Stimulated activated naive CD8-positive, alpha-beta T cell treated with anti-CD3 and anti-CD28 coated beads, Interleukin-15, Interleukin-2, amounts not matched to agents 100 U/mL and 50 U/mL, for 24 hours (primary cell): ENCODE results near the gene SLC9A7.
"Not testable (repeated sequence)": the region's sequence is repeated elsewhere in the genome, so short reads cannot be mapped to it uniquely, and the experiment has no call there.

Experiments used
- ATAC-seq: fragments of 150-1000 bp; cut with Tn5 transposase; one replicate; pipeline ENCODE4 v1.10.0; 2021
- DNase-seq: peaks from one replicate; pipeline ENCODE4 v3.0.0; 2021

Gene SLC9A7

GRCh38 chrX:46754036-46754435, 4.9 kb downstream of the SLC9A7 start:
- no peak for ATAC-seq
- no peak for DNase-seq

DNA sequence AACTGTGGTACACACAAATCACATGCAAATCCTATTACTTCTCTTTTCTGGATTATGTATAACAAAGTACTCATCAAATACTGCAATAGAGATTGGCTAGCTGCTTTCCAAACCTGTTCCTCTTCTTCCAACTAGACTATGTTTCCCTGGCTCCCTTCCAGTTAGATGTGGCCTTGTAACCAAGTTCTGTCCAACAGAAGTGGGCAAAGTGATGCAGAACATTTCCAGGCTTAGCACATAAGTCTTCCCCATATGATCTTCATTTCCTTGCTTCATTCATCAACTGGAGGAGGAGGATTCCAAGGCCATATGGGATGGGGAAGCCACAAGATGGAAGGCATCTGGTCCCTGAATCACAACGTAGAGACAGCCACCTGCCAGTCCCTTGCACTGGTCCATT, 8.0 kb downstream of the SLC9A7 start:
- no peak for ATAC-seq
- DNase-seq, result no peak

DNA sequence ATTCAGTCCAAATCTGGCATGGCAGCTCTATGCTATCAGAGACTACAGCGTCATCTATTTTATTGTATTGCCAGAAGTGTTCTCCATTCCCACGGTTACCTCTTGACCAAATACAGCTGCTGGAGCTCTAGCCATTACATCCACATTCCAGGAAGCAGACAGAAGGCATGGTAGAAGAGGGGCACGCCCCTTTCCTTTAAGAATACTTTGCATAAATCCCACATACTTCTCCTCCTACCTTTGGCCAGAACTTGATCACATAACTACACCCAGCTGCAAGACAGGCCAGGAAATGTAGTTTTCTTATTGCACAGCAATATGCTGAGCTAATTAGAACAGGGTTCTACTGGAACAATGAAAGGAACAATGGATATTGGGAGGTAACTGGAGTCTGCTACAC, 14.9 kb downstream of the SLC9A7 start:
- DNase-seq (no peak), ATAC-seq (no peak)

DNA sequence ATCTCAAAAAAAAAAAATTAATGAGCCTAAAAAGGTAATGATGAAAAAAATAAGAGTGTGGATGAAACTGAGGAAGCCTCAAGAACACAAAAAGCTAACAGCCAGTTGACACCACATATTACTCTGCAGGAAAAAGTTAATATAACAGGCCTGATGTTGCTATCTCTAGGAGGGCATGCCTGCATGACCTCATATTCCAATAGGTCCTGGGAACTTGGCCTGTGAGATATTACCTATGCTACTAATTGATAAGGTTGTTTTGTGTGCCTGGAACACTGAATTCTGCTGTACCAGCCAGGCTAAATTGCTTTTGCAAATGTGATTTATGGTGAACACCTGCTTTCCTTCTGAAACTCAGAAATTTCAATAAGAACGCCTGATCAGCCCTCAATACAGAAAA, 15.9 kb downstream of the SLC9A7 start:
- no peak for DNase-seq
- ATAC-seq, result no peak

DNA sequence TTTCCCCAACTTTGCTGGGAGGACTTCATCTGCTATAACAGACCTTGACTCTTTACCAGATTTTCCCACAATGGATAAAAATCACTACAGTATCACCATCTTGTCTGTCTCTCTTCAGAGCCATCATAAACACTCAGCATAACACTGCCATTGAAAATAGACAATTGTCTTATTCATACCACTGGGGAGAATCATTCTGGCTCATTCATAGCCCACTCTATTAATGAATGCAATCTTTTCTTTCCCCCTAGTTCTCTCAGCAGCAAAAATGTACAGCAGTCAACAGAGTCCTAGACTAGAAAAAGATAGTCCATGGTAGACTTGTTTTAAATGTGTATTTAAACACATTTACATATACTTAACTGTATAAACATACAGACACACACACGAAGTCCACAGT, 19.2 kb downstream of the SLC9A7 start:
- no peak for DNase-seq

DNA sequence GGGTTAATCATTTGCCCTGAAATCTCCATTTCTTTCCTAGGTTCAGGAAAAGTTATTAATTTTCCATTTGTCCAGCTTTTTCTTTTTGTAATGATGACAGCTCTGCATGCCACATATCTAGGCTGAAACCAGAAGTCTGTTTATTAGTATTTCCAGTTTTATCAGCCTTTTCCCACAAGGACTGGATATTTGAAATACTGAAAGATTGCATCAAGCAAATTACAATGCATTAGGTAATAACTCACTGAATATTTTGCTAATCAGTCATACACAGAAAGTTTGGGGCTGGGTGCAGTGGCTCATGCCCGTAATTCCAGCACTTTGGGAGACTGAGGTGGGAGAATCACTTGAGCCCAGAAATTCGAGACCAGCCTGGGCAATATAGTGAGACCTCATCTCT, 21.5 kb downstream of the SLC9A7 start:
- DNase-seq (no peak), ATAC-seq (no peak)

More for the DNA sequence above, 19.2 kb downstream of the SLC9A7 start:
- no peak for ATAC-seq

GRCh38 chrX:46737041-46737440, 21.9 kb downstream of the SLC9A7 start:
- ATAC-seq (no peak), DNase-seq (no peak)

DNA sequence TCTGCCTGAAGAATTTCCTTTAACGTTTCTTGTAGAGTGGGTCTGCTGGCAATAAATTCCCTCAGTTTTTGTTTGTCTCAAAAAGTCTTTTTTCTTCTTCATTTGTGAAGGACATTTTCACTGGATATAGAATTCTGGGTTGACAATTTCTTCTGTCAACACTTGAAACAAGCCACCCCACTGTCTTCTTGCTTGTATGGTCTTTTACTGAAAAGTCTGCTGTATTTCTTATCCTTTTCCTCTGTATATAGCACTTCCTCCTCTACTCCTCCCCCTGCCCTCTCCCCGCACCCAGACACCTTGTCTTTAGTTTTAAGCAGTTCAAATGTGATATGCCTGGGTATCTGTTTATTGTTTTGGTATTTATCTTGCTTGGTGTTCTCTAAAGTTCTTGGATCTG, 23.3 kb downstream of the SLC9A7 start:
- ATAC-seq, result no peak
- no peak for DNase-seq

DNA sequence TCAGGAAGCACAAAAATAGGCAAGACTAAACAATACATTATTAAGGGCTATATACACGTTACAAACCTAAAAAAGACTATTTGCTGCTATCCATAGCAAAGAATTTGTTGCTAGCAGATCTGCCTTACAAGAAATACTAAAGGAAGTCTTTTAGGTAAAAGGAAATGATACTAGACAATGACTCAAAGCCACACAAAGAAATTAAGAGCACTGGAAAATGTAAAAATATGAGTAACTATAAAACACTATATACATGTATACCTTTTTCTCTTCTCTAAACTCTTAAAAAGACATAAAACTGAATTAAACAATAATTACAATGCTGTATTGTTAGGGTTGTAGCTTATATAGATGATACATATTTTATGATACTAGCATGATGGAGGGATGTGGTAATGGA, 25.7 kb downstream of the SLC9A7 start:
- DNase-seq (no peak), ATAC-seq (peak; percentile 36)

- DNase-seq (no peak), ATAC-seq (no peak)
These were observed 28.2 kb downstream of the SLC9A7 start for GRCh38 chrX:46730765-46731164.

GRCh38 chrX:46727441-46727840, 31.5 kb downstream of the SLC9A7 start:
- no peak for ATAC-seq
- no peak for DNase-seq

DNA sequence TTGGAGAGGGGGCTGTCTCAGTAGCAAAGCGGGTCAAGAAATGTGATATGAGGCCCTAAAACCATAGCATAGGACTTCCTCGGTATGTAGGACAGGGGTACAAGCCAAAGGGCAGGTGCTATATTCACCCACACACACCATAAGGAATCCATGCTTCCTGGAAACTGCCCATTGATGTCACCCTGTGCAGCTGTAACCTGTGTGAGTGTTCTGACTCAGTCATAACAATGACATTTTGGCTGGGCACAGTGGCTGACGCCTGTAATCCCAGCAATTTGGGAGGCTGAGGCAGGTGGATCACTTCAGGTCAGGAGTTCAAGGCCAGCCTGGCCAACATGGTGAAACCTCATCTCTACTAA, 35.4 kb downstream of the SLC9A7 start:
- ATAC-seq, result peak; percentile 78
- DNase-seq, result not testable (repeated sequence)

DNA sequence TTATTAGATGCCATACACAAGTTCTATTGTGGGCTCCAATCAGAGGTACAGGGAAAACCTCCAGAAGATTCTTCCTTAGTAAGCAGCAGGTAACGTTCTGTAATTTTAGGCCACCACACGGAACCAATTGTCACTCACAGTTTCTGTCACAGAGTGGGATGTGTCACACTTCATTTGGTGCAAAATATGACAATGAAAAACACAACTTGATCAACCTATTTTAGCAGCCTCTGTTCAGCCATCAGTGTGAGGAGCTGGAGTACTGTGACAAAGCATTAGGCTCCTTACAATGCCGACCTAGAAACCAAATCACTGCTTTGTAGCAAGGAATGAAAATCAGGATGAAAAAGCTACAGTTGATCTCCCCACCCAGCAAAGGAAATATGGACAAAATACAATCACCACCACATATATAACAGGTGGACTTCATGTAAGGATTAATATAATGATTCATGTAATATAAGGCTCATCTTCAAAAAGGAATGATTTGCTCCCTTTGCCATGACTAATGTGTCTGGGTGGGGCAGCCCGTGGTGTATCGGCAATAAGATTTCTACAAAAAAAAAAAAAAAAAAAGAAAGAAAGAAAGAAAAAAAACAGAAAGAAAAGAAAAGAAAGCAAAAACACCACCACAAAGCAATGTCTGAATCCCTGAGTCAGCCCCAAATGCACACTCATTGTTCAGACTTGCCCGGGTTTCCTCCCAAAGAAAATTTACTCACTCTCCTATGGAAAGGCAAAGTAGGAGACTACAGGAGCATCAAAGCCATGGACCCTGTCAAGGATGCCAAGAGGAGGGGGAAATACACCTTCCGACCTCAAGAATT, 36.0 kb downstream of the SLC9A7 start:
- ATAC-seq, result no peak
- no peak for DNase-seq

- DNase-seq (no peak), ATAC-seq (no peak)
These were observed 42.1 kb downstream of the SLC9A7 start for GRCh38 chrX:46716796-46717195.

GRCh38 chrX:46715997-46716396, 42.9 kb downstream of the SLC9A7 start:
- no peak for DNase-seq
- peak; percentile 65 for ATAC-seq

- ATAC-seq, result peak; percentile 31
- DNase-seq, result no peak
These were observed 43.4 kb downstream of the SLC9A7 start for GRCh38 chrX:46715530-46715929.

GRCh38 chrX:46713672-46714490, 45.0 kb downstream of the SLC9A7 start:
- peak; percentile 51 for ATAC-seq
- DNase-seq, result no peak

DNA sequence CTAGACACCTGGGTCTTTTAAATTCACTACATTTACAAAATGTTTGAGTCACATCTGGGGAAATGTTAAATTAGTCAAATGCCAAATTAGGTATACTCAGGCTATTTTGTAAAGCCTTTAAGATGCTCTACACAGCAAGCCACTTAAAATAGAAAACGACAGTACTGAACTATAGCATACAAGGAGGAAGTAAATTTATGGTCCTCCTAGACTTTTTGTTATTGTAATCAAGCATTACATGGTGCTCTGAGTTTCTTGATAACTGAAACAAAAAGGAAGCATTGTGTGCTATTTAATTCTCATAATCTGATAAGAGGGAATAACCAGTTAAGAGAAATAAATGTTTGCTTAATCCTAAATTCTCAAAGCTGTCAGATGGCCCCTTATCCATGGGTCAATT, 46.2 kb downstream of the SLC9A7 start:
- no peak for DNase-seq
- no peak for ATAC-seq

DNA sequence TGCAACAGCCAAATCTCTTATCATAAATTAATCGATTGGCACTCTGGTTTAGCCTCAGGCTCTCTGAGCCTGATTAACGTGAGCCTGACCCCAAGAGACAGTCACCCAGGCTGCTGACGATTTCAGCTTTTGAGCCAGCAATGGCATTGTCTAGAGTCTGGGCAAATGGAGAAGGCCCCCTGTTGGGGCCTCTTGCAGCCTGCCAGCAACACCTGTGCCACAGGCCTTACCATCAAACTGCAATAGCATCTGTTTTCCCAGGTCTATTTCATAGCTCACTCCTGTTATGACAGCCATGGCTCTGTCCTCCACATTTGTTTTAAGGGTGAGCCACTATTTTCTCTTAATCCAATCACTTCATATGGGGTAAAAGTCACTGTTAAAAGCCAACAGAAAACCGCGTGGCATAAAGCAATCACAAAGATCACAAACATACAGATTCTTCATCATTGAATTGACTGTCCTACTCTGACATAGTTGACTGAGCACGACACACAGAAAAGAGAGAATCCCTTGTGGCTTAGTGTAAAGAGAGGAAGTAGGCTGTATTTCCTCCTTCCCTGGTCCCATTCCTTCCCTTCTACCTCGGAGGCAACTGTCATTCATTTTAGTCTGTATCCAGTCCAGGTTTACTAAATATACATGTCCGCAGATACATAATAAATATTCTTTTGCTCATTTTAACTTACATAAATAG, 47.8 kb downstream of the SLC9A7 start:
- peak; percentile 16 for ATAC-seq

GRCh38 chrX:46710425-46710824, 48.5 kb downstream of the SLC9A7 start:
- DNase-seq, result no peak
- peak; percentile 28 for ATAC-seq

More for the DNA sequence above, 47.8 kb downstream of the SLC9A7 start:
- DNase-seq, result no peak

- DNase-seq, result no peak
- no peak for ATAC-seq
These were observed 51.5 kb downstream of the SLC9A7 start for GRCh38 chrX:46707274-46707965.

DNA sequence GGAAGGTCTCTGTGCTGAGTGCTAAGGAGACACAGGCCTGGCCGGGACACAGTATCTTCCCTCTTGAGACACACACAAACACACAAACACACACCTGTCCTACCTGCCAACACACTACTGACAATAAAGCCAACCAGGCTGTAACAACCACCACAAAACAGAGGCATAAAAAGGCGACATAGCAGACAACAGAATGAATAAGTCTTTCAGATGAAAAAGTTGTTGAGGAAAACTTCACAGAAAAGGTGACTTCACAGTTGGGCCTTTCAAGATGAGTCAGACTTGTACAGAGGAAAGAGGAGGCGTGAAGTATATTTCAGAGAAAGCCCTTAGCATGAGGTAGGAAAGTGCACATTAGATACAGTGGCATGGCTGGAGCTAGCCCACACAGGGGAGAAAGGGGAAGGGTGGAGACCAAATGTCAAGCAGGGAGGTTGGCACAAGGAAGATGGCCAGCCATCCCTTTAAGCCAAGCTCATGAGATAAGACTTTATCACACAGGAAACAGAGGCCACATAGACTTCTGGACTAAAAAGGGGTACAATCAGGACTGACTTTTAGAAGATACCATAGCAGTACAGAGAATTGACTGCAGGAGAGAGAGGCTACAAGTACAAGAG, 54.0 kb downstream of the SLC9A7 start:
- ATAC-seq (peak; percentile 93), DNase-seq (peak; percentile 30)
